ENCODE measurements around the gene FALEC.

Gene FALEC

GRCh38 chr1:150528196-150528595, 12.6 kb downstream of the FALEC start:
- no peak overlapping the region for H3K27ac Mint-ChIP-seq
- H3K27me3 Mint-ChIP-seq = no peaks in the 10 kb centered on the region
- no peak overlapping the region for H3K4me3 Mint-ChIP-seq
- peaks cover 14% of the 10 kb centered on the region for H3K4me1 Mint-ChIP-seq
- H3K9me3 Mint-ChIP-seq = no peaks in the 10 kb centered on the region
- ATAC-seq = no peak
- no peaks in the 10 kb centered on the region for H3K36me3 Mint-ChIP-seq

DNA sequence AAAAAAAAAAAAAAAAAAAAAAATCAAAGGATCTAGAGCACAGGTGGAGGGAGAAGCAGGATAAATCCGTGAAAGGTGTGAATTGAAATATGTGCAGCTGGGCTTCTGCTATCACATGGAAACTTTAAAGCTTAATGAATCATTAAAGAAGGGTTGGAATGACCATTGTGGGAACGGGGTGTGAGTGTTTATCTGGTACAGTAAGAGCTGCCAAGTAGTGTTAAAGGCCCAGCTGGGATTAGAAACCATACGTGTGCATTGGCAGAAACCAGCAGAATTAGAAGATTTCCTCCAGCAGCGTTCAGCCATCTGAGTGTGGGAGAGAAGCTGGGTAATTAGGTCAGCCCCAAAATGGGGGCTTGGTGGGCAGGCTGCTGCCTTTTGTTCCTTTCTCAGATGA, 13.5 kb downstream of the FALEC start:
- Mint-ChIP-seq H3K4me3 (no peak overlapping the region), H3K36me3 (no peaks in the 10 kb centered on the region), H3K9me3 (no peaks in the 10 kb centered on the region), H3K27ac (no peak overlapping the region), H3K4me1 (peaks cover 14% of the 10 kb centered on the region), H3K27me3 (no peaks in the 10 kb centered on the region)
- no peak for ATAC-seq

DNA sequence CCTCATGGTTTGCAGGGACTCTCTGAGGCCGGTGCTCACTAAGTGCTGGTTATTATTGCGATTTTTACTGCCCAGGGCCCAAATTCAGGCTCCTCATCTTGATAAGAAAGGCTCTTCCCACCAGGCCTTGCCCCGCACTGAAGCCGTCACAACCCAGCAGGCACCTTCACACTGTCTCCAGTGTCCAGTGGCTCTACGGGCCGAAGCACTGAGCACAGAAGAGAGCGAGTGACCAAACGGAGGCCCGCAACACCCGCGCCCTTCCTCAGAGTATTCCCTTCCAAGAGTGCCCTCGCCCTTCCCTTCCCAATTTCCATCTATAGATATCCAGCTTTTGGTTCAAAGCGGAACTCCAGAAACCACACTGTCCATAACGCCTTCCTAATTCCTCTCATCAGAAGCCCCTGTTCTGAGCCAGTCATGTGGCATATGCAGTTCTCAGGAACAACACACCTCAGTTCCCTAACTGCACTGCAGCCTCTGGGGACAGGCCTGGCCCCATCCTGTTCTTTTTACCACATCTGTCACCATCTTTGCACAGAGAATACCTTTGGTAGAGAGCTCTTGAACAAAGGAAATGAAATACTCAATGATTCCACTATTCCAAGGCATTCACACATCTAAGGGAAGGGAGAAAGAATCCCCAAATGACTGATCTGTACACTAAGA, 15.1 kb downstream of the FALEC start:
- H3K9me3 Mint-ChIP-seq = no peaks in the 10 kb centered on the region
- no peak overlapping the region for H3K27ac Mint-ChIP-seq
- peaks cover 14% of the 10 kb centered on the region for H3K4me1 Mint-ChIP-seq
- no peaks in the 10 kb centered on the region for H3K36me3 Mint-ChIP-seq
- H3K27me3 Mint-ChIP-seq = no peaks in the 10 kb centered on the region
- no peak for ATAC-seq
- H3K4me3 Mint-ChIP-seq = no peak overlapping the region

- H3K27me3 Mint-ChIP-seq = peaks cover 8% of the 10 kb centered on the region
- no peak overlapping the region for H3K27ac Mint-ChIP-seq
- no peak for ATAC-seq
- no peaks in the 10 kb centered on the region for H3K9me3 Mint-ChIP-seq
- H3K36me3 Mint-ChIP-seq = no peaks in the 10 kb centered on the region
- H3K4me1 Mint-ChIP-seq = peaks cover 14% of the 10 kb centered on the region
- H3K4me3 Mint-ChIP-seq = no peak overlapping the region
These were observed 17.3 kb downstream of the FALEC start for GRCh38 chr1:150532860-150533259.

DNA sequence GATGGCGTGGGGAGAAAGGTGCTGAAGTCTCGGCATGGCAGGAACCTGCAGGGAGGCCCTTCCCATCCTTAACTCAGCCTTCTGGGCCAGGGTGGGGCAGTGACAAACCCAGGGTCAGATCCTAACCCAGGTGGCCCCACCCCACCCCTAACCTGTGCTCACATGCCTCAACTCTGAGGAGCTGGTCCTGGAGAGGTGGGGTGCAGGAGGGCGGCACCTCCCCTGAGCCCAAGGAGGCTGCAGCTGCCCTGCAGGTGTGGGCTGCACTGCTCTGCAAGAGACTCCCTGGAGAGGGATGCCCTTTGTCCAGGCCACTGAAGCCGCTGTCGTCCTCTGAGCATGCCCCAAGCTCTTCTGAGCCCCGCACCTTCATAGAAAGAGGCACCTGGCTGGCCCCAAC, 18.4 kb downstream of the FALEC start:
- no peak overlapping the region for H3K27ac Mint-ChIP-seq
- ATAC-seq = no peak
- H3K9me3 Mint-ChIP-seq = no peaks in the 10 kb centered on the region
- no peak overlapping the region for H3K4me3 Mint-ChIP-seq
- H3K4me1 Mint-ChIP-seq = peaks cover 14% of the 10 kb centered on the region
- no peaks in the 10 kb centered on the region for H3K36me3 Mint-ChIP-seq
- peaks cover 16% of the 10 kb centered on the region for H3K27me3 Mint-ChIP-seq

DNA sequence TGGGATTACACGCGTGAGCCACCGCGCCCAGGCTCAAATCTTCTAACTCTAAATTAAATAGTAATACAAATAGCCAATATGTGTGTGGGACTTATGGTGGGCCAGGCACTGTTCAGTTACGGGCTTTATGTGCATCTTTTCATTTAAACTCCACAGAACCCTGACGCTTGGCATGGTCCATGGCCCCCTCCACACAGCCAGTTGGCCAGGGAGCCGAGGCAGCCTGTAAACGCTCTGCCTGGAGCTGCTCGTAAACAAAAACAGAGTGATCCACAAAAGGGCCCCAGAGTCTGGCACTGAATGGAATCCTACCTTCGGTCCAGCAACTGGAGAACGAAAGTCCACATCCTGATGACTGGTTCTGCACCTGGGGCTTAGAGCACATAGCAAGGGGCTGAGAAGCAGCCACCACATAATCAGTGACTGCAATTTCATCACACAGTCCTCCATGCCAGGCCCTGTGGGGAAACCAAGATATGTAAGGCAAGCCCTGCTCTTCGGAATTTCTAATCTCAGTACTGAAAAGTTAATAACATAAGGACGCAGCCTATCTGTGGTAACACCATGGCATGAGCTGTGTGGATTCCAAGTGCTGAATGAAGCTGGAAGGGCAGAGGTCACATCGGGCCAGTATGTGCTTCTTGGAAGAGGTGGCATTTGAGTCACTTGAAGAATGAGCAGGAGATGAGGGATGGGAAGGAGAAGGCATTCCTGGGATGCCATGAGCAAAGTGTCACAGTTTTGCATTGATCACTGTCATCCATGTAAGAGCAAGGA, 20.1 kb downstream of the FALEC start:
- Mint-ChIP-seq H3K27ac (no peak overlapping the region), H3K27me3 (peaks cover 31% of the 10 kb centered on the region), H3K4me1 (peaks cover 11% of the 10 kb centered on the region), H3K36me3 (no peaks in the 10 kb centered on the region), H3K4me3 (no peak overlapping the region), H3K9me3 (no peaks in the 10 kb centered on the region)
- no peak for ATAC-seq

- Mint-ChIP-seq H3K4me3 (no peak overlapping the region), H3K36me3 (no peaks in the 10 kb centered on the region), H3K27ac (no peak overlapping the region), H3K9me3 (no peaks in the 10 kb centered on the region), H3K4me1 (peaks cover 8% of the 10 kb centered on the region), H3K27me3 (peaks cover 31% of the 10 kb centered on the region)
- no peak for ATAC-seq
These were observed 21.5 kb downstream of the FALEC start for GRCh38 chr1:150536836-150537731.

- H3K36me3 Mint-ChIP-seq = no peaks in the 10 kb centered on the region
- no peaks in the 10 kb centered on the region for H3K9me3 Mint-ChIP-seq
- no peaks in the 10 kb centered on the region for H3K4me1 Mint-ChIP-seq
- no peak overlapping the region for H3K27ac Mint-ChIP-seq
- no peak for ATAC-seq
- peaks cover 31% of the 10 kb centered on the region for H3K27me3 Mint-ChIP-seq
- no peak overlapping the region for H3K4me3 Mint-ChIP-seq
These were observed 22.5 kb downstream of the FALEC start for GRCh38 chr1:150537732-150538684.

DNA sequence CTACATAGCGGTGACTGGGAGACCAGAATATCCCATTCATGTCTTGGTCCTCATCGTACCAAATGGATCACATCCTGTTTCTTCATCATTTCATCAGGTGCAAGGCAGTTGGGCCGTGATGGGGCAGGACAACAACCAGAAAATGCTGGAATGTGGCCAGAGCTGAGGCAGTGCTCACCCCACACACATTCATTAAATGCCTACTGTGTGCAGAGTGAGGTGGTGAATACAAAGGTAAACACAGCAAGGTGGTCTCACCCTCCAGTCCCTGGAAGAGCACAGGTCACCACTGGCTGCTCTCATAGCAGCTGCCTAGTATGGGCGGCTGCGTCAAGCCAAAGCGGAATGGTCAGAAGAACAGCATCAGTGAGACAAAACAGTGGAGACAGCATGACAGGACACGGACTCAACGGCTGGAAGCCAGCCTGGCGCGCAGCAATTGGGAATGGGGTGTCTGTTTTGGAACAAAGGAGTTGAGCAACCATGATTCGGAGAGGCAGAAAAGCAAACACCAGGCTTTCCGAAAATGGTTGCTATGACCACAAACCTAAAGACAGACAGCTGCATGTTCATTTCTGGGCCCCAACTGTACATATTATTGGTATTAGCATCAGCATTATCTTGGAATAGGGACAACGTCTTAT, 28.1 kb downstream of the FALEC start:
- H3K27ac Mint-ChIP-seq = no peak overlapping the region
- H3K4me1 Mint-ChIP-seq = no peaks in the 10 kb centered on the region
- H3K4me3 Mint-ChIP-seq = no peak overlapping the region
- no peaks in the 10 kb centered on the region for H3K9me3 Mint-ChIP-seq
- H3K36me3 Mint-ChIP-seq = no peaks in the 10 kb centered on the region
- no peak for ATAC-seq
- H3K27me3 Mint-ChIP-seq = peaks cover 39% of the 10 kb centered on the region

- no peaks in the 10 kb centered on the region for H3K36me3 Mint-ChIP-seq
- no peaks in the 10 kb centered on the region for H3K9me3 Mint-ChIP-seq
- peaks cover 33% of the 10 kb centered on the region for H3K27me3 Mint-ChIP-seq
- no peaks in the 10 kb centered on the region for H3K4me1 Mint-ChIP-seq
- ATAC-seq = no peak
- no peak overlapping the region for H3K27ac Mint-ChIP-seq
- H3K4me3 Mint-ChIP-seq = no peak overlapping the region
These were observed 28.7 kb downstream of the FALEC start for GRCh38 chr1:150544204-150544603.

DNA sequence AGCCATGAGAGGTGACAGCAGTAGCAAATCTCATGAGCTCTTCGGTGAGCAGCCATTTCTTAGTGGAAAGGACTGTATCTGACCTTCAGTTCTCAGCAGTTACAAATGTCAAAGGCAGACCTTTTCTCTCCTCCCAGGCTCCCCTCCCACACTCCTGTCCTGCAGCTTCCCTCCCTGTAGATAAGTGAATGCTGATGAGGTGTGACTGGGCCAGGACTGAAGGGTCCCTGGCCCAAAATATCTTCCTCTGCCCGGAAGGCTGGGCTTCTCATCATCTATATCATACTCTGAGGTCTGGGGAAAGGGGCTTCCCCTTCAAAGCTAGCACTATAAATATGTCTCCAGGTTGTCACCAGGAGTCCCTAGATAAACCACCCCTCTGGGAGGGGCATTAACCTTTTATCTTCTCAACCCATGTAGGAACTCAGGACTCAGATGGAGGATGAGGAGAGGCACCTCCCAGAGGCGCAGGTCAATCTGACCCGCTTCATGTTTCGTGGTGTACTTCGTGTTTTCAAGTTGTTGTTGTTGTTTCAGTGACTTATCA, 30.0 kb downstream of the FALEC start:
- Mint-ChIP-seq H3K27ac (peak overlapping the region; percentile 31), H3K36me3 (no peaks in the 10 kb centered on the region), H3K4me1 (peaks cover 12% of the 10 kb centered on the region), H3K27me3 (peaks cover 28% of the 10 kb centered on the region), H3K4me3 (no peak overlapping the region), H3K9me3 (no peaks in the 10 kb centered on the region)
- ATAC-seq = no peak

- H3K9me3 Mint-ChIP-seq = no peaks in the 10 kb centered on the region
- no peak for ATAC-seq
- no peaks in the 10 kb centered on the region for H3K36me3 Mint-ChIP-seq
- H3K4me3 Mint-ChIP-seq = no peak overlapping the region
- no peak overlapping the region for H3K27ac Mint-ChIP-seq
- H3K27me3 Mint-ChIP-seq = peaks cover 27% of the 10 kb centered on the region
- peaks cover 20% of the 10 kb centered on the region for H3K4me1 Mint-ChIP-seq
These were observed 30.9 kb downstream of the FALEC start for GRCh38 chr1:150546294-150546937.

DNA sequence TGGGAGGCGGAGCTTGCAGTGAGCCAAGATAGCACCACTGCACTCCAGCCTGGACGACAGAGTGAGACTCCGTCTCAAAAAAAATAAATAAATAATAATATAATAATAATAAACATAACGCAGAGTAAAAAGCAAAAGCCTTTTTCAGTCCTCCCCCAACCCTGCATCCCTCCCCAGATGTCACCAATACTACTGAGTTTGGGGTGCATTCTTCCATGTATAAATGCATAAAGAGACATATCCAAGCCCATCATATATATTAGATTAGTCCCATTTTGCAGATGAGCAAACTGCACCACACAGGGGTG, 32.7 kb downstream of the FALEC start:
- Mint-ChIP-seq H3K9me3 (no peaks in the 10 kb centered on the region), H3K4me1 (peaks cover 39% of the 10 kb centered on the region), H3K27me3 (peaks cover 27% of the 10 kb centered on the region), H3K4me3 (peak overlapping the region; percentile 67), H3K27ac (no peak overlapping the region), H3K36me3 (no peaks in the 10 kb centered on the region)
- no peak for ATAC-seq

Measured in stimulated activated memory B cell treated with anti-CD40 and anti-IgM and Interleukin-4, amounts not matched to agents 10 μg/mL and 1 μg/mL and 100 μg/mL, for 72 hours (primary cell).